GM23338 (cell line): ENCODE measurements around the gene SLC18A2. TPM values are rescaled to one million over a fixed set of nuclear protein-coding genes. Genes with fewer than 3 reads are reported as not detected.

ENCODE experiments used
- ATAC-seq: fragments of 200-7000 bp; cut with Tn5 transposase; 3 replicates; pipeline ENCODE4 v1.9.1; 2020
- DNase-seq: peaks from one replicate; pipeline ENCODE4 v3.0.0-alpha.2; 2015; ENCODE audit warnings: low spot score
- H2AFZ ChIP-seq: fragments of 200-600 bp; sonication (generic); 2 replicates; pipeline ENCODE4 v1.8.0; 2016; ENCODE audit warnings: antibody characterized with exemption, mild to moderate bottlenecking, moderate library complexity
- H3F3A ChIP-seq: fragments of 200-600 bp; sonication (generic); replicated peaks from 2 replicates; pipeline ENCODE4 v1.8.0; 2017; ENCODE audit warnings: antibody characterized with exemption, mixed run types, low read depth
- H3K27ac ChIP-seq: fragments of 200-600 bp; sonication (generic); 2 replicates; pipeline ENCODE4 v1.6.1; 2016; ENCODE audit warnings: low read depth
- H3K27me3 ChIP-seq: fragments of 200-600 bp; sonication (generic); 2 replicates; pipeline ENCODE4 v1.8.0; 2016; ENCODE audit warnings: mild to moderate bottlenecking, mixed run types, moderate library complexity; ENCODE audit not compliant: insufficient read depth
- H3K36me3 ChIP-seq: fragments of 200-600 bp; sonication (generic); 2 replicates; pipeline ENCODE4 v1.8.0; 2016; ENCODE audit warnings: mild to moderate bottlenecking; ENCODE audit not compliant: insufficient read depth
- H3K4me1 ChIP-seq: fragments of 200-600 bp; sonication (generic); 2 replicates; pipeline ENCODE4 v1.8.0; 2016; ENCODE audit warnings: mild to moderate bottlenecking, moderate library complexity; ENCODE audit not compliant: insufficient read depth
- H3K4me2 ChIP-seq: fragments of 200-600 bp; sonication (generic); 2 replicates; pipeline ENCODE4 v1.7.1; 2017; ENCODE audit warnings: mixed run types
- H3K4me3 ChIP-seq: fragments of 200-600 bp; sonication (generic); 2 replicates; pipeline ENCODE4 v1.6.1; 2016; ENCODE audit warnings: mixed run types
- H3K79me2 ChIP-seq: fragments of 200-600 bp; sonication (generic); replicated peaks from 2 replicates; pipeline ENCODE4 v1.8.0; 2017; ENCODE audit warnings: mild to moderate bottlenecking; ENCODE audit not compliant: insufficient read depth
- H3K9me2 ChIP-seq: fragments of 200-600 bp; sonication (generic); 2 replicates; pipeline ENCODE4 v1.8.0; 2017; ENCODE audit not compliant: insufficient read depth
- H4K20me1 ChIP-seq: fragments of 200-600 bp; sonication (generic); replicated peaks from 2 replicates; pipeline ENCODE4 v1.8.0; 2017; ENCODE audit warnings: mild to moderate bottlenecking; ENCODE audit not compliant: insufficient read depth
- H3K27ac Mint-ChIP-seq: 2 replicates; pipeline ENCODE4 v1.8.0; 2020; ENCODE audit warnings: inconsistent platforms, mild to moderate bottlenecking, moderate library complexity, mixed read lengths
- H3K27me3 Mint-ChIP-seq: 3 replicates; pipeline ENCODE4 v1.8.0; 2022; ENCODE audit warnings: low read depth, mild to moderate bottlenecking, moderate library complexity, mixed read lengths, inconsistent platforms; ENCODE audit not compliant: insufficient read depth, poor library complexity
- H3K36me3 Mint-ChIP-seq: 3 replicates; pipeline ENCODE4 v1.8.0; 2021; ENCODE audit warnings: low read depth, mild to moderate bottlenecking, inconsistent platforms, moderate library complexity, mixed read lengths
- H3K4me1 Mint-ChIP-seq: 3 replicates; pipeline ENCODE4 v1.8.0; 2020; ENCODE audit warnings: mild to moderate bottlenecking, inconsistent platforms, mixed read lengths
- H3K4me3 Mint-ChIP-seq: 3 replicates; pipeline ENCODE4 v1.8.0; 2021; ENCODE audit warnings: moderate library complexity, mild to moderate bottlenecking, inconsistent platforms, mixed read lengths
- H3K9me3 Mint-ChIP-seq: 3 replicates; pipeline ENCODE4 v1.8.0; 2020; ENCODE audit warnings: moderate library complexity, mild to moderate bottlenecking, inconsistent platforms, mixed read lengths
- CREB1 ChIP-seq: fragments of 250-450 bp; sonication (Bioruptor Pico); IDR thresholded peaks from 2 replicates; pipeline ENCODE4 v1.5.0; 2020; ENCODE audit warnings: low read depth, mild to moderate bottlenecking, moderate library complexity
- EZH2 ChIP-seq: fragments of 200-600 bp; sonication (generic); IDR thresholded peaks from one replicate; pipeline ENCODE4 v1.8.0; 2017; ENCODE audit warnings: antibody characterized with exemption, mild to moderate bottlenecking, low read depth; ENCODE audit not compliant: unreplicated experiment
- EZH2phosphoT487 ChIP-seq: fragments of 200-600 bp; sonication (generic); IDR thresholded peaks from one replicate; pipeline ENCODE4 v1.8.1; 2018; ENCODE audit warnings: antibody characterized with exemption; ENCODE audit not compliant: unreplicated experiment
- JUNB ChIP-seq: IDR thresholded peaks from one replicate; pipeline ENCODE4 v1.6.1; 2016; ENCODE audit warnings: antibody characterized with exemption; ENCODE audit not compliant: unreplicated experiment
- NANOG ChIP-seq: IDR thresholded peaks from 2 replicates; pipeline ENCODE4 v1.6.1; 2016; ENCODE audit warnings: antibody characterized with exemption, borderline replicate concordance
- POLR2AphosphoS5 ChIP-seq: IDR thresholded peaks from 2 replicates; pipeline ENCODE4 v1.6.1; 2016; ENCODE audit warnings: antibody characterized with exemption, low read depth
- REST ChIP-seq: IDR thresholded peaks from one replicate; pipeline ENCODE4 v1.6.1; 2018; ENCODE audit warnings: antibody characterized with exemption; ENCODE audit not compliant: unreplicated experiment
- STAT1 ChIP-seq: IDR thresholded peaks from one replicate; pipeline ENCODE4 v1.6.1; 2016; ENCODE audit warnings: antibody characterized with exemption; ENCODE audit not compliant: unreplicated experiment
- ZNF114 ChIP-seq: fragments of 250-450 bp; sonication (Bioruptor Pico); IDR thresholded peaks from 2 replicates; pipeline ENCODE4 v1.5.0; 2020; ENCODE audit warnings: mild to moderate bottlenecking, moderate library complexity
- ZNF331 ChIP-seq: fragments of 250-450 bp; sonication (Bioruptor Pico); IDR thresholded peaks from 2 replicates; pipeline ENCODE4 v1.5.0; 2020; ENCODE audit warnings: low read depth, mild to moderate bottlenecking, moderate library complexity
- ZNF462 ChIP-seq: fragments of 250-450 bp; sonication (Bioruptor Pico); IDR thresholded peaks from 2 replicates; pipeline ENCODE4 v1.5.0; 2020; ENCODE audit warnings: mild to moderate bottlenecking, moderate library complexity
- polyA plus RNA-seq: library from polyadenylated mRNA; unstranded; fragments of >200 nt; fragmentation: Nextera tagmentation; extraction: Ambion mirVana; gene quantifications from 2 replicates; pipeline ENCODE4 v1.2.1, GENCODE V29; 2016
- total RNA-seq: library from RNA; depleted of rRNA; stranded (reverse); fragments of >200 nt; shearing (Covaris generic); gene quantifications from 2 replicates; pipeline ENCODE4 v1.2.3, GENCODE V29; 2014
- TF ChIP-seq, protein P1 (sequence below): IDR thresholded peaks from 2 replicates; pipeline ENCODE4 v1.6.1; 2016; ENCODE audit warnings: antibody characterized with exemption
- TF ChIP-seq, protein P2 (sequence below), 2 experiments: fragments of 200-600 bp in 1 of 2; sonication (generic) in 1 of 2; conservative IDR thresholded peaks; 2 replicates each; pipeline versions ENCODE4 v1.5.1 to v1.6.1; 2016 to 2017; ENCODE audit warnings: antibody characterized with exemption in 2 of 2, low read depth in 2 of 2, mild to moderate bottlenecking in 2 of 2, moderate library complexity in 1 of 2

The SLC18A2 gene
- total and polyA plus RNA-seq, 2 experiments from 2014 or later, result 4.3 to 8.7 TPM

DNA sequence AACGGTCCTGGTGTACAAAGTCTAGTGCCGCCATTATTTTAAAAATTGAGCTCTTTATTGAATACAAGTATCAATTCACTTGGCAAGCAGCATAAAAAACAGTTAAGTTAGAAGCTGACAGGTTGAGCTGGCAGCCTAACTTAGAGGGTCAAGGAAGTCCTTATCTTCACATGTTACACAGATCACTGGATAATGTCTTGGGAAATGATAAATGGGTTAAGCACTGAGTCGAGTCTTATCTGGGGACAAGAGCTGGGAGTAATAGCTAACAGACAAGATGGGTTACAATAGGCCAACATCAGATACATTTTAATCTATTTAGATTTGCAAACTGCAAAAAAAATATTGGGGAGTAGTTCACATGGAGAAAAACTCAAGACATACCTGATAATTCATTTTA is 34.2 kb downstream of the SLC18A2 start:
- ATAC-seq (no peak), DNase-seq (no peak)
- no peaks in the 10 kb centered on the region for H3K36me3 ChIP-seq
- no peaks in the 10 kb centered on the region for H3K27me3 ChIP-seq
- Mint-ChIP-seq H3K36me3 (no peaks in the 10 kb centered on the region), H3K27ac (no peak overlapping the region), H3K9me3 (no peaks in the 10 kb centered on the region), H3K27me3 (peaks cover 2% of the 10 kb centered on the region), H3K4me1 (peaks cover 2% of the 10 kb centered on the region; the same call in 1 of the 3 replicates), H3K4me3 (no peak overlapping the region)
- no peak overlapping the region for H3K4me2 ChIP-seq
- H3K9me2 ChIP-seq, result no peaks in the 10 kb centered on the region
- H3K4me3 ChIP-seq, result no peak overlapping the region
- no peak overlapping the region for H2AFZ ChIP-seq
- H3F3A ChIP-seq, result no peaks in the 10 kb centered on the region
- H3K4me1 ChIP-seq, result no peaks in the 10 kb centered on the region
- no peaks in the 10 kb centered on the region for H3K79me2 ChIP-seq
- no peaks in the 10 kb centered on the region for H4K20me1 ChIP-seq
- no peak overlapping the region for H3K27ac ChIP-seq
- no peak for TF ChIP-seq ZNF462 (CRISPR knock-in tag)
- TF ChIP-seq CREB1 (CRISPR knock-in tag), result no peak
- TF ChIP-seq, protein P1, sequence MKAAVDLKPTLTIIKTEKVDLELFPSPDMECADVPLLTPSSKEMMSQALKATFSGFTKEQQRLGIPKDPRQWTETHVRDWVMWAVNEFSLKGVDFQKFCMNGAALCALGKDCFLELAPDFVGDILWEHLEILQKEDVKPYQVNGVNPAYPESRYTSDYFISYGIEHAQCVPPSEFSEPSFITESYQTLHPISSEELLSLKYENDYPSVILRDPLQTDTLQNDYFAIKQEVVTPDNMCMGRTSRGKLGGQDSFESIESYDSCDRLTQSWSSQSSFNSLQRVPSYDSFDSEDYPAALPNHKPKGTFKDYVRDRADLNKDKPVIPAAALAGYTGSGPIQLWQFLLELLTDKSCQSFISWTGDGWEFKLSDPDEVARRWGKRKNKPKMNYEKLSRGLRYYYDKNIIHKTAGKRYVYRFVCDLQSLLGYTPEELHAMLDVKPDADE, result no peak
- TF ChIP-seq ZNF331 (CRISPR knock-in tag), result no peak
- no peak for TF ChIP-seq REST
- no peak for TF ChIP-seq NANOG
- TF ChIP-seq ZNF114, result no peak
- TF ChIP-seq, protein P2, sequence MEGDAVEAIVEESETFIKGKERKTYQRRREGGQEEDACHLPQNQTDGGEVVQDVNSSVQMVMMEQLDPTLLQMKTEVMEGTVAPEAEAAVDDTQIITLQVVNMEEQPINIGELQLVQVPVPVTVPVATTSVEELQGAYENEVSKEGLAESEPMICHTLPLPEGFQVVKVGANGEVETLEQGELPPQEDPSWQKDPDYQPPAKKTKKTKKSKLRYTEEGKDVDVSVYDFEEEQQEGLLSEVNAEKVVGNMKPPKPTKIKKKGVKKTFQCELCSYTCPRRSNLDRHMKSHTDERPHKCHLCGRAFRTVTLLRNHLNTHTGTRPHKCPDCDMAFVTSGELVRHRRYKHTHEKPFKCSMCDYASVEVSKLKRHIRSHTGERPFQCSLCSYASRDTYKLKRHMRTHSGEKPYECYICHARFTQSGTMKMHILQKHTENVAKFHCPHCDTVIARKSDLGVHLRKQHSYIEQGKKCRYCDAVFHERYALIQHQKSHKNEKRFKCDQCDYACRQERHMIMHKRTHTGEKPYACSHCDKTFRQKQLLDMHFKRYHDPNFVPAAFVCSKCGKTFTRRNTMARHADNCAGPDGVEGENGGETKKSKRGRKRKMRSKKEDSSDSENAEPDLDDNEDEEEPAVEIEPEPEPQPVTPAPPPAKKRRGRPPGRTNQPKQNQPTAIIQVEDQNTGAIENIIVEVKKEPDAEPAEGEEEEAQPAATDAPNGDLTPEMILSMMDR (conservative IDR thresholded peaks at IDR 0.05; ENCODE audit: low read depth in 2 of 2), result no peak
- no peak for TF ChIP-seq EZH2
- no peak for TF ChIP-seq POLR2AphosphoS5
- TF ChIP-seq STAT1, result no peak
- no peak for TF ChIP-seq EZH2phosphoT487
- TF ChIP-seq JUNB, result no peak
